Measurements from ENCODE around the gene CHRNB4. TPM values are rescaled to one million over a fixed set of nuclear protein-coding genes. Genes with fewer than 3 reads are reported as not detected.

CHRNB4 gene
- total and polyA plus RNA-seq, 9 donors: 0.12 to 1.0 (median 0.25) TPM; not detected in 5

DNA sequence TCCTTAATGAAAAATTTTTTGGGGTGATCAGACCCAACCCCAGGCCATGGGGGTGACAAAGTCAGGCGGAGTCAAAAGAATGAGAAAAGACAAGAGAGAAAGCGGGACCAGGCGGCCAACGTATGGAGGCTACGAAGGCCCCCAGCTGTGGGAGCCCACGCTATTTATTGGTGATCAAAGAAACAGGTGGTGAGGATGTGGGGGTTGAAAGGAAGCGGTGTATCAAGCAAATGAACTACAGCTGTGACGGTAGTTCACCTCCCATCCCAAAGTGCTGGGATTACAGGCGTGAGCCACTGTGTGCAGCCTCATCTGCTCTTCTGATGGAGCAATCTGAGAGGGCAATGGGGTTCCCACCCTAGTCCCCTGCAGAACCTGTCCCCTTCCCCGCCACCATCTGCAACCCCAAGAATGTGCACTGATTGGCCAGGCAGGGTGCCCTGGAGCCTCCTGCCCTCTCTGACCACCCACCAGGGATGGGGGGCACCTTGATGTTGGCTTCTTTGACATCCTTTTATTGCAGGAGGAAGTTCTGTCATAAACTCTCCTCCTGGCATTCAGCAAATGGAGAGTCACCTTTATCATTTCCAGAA, 19.1 kb downstream of the CHRNB4 start:
- Histone ChIP-seq H3K4me3 (no peak overlapping the region), H3K4me1 (ENCODE audit: insufficient read depth) (peaks cover 2% of the 10 kb centered on the region), H3K9me3 (no peaks in the 10 kb centered on the region), H3K27ac (no peak overlapping the region), H3K36me3 (no peaks in the 10 kb centered on the region), H3K27me3 (no peaks in the 10 kb centered on the region)
- intact Hi-C loops (cut with DNase I): loop anchor here in 2 of 4 donors (10.0 kb wide), 2 partner anchors 83 to 563 kb away; no protein-coding TSS in a partner anchor
- 75 to 77% (median 75%) methylated on average over 10 of the region's 10 CpGs for WGBS, 3 donors
- TF ChIP-seq EP300 (IDR thresholded peaks at IDR 0.05) (no peak), POLR2A (IDR thresholded peaks at IDR 0.05) (no peak)
- TF ChIP-seq, protein P1, sequence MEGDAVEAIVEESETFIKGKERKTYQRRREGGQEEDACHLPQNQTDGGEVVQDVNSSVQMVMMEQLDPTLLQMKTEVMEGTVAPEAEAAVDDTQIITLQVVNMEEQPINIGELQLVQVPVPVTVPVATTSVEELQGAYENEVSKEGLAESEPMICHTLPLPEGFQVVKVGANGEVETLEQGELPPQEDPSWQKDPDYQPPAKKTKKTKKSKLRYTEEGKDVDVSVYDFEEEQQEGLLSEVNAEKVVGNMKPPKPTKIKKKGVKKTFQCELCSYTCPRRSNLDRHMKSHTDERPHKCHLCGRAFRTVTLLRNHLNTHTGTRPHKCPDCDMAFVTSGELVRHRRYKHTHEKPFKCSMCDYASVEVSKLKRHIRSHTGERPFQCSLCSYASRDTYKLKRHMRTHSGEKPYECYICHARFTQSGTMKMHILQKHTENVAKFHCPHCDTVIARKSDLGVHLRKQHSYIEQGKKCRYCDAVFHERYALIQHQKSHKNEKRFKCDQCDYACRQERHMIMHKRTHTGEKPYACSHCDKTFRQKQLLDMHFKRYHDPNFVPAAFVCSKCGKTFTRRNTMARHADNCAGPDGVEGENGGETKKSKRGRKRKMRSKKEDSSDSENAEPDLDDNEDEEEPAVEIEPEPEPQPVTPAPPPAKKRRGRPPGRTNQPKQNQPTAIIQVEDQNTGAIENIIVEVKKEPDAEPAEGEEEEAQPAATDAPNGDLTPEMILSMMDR (IDR thresholded peaks at IDR 0.05): no peak
- DNase-seq: no peak

DNA sequence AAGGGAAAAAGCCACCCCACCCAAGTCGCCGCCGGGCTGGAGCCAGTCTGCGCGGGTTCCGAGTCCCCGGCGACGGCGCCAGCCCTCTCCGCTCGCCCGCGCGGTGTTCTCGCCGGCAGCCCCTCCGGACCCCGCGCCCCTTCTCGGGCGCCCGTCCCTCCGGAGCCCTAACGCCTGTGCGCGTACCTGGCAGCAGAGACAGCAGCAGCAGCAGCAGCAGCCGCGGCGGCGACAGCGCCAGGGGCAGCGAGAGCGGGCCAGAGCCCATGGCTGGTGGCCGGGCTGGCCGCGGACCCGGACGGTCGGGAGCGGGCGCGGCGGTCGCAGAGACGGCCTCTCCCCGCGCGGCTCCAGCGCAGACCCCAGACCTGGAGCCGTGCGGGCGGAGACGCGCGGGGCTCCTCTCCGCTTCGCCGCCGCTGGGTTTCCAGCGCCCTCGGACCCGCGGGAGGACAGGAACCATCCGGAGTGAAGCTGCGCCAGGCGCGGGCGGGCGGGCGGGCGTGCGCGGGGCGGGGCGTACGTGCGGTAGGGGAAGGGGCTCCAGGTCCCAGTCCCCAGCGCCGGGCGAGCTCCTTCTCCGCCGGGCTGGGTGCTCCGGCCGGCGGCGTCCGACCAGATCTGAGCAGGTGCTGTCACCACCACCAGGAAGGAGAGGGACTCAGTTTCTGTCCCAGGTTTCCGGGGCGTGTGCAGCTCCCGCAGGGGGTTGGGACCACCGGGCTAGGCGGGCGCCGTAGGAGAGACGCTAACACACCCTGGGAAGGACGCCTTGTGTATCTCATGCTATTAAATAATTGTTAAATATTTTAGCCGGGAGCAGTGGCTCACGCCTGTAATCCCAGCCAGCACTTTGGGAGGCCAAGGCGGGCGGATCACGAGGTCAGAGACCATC, 20.2 kb downstream of the CHRNB4 start, which contains the start of gene CHRNA3:
Gene CHRNA3 (minus strand): TSS at position 470 of the 895 bp plus-strand sequence. CDS start 202 bp downstream, at position 268.
- TF ChIP-seq POLR2A (IDR thresholded peaks at IDR 0.05) (no peak), EP300 (IDR thresholded peaks at IDR 0.05) (no peak)
- TF ChIP-seq, protein P1 (IDR thresholded peaks at IDR 0.05): no peak
- H3K9me3 ChIP-seq: no peaks in the 10 kb centered on the region
- intact Hi-C loops (cut with DNase I): loop anchor here in 2 of 4 donors (10.0 kb wide), 2 partner anchors 84 to 564 kb away; no protein-coding TSS in a partner anchor
- H3K36me3 ChIP-seq: no peaks in the 10 kb centered on the region
- H3K27ac ChIP-seq: no peak within 1 kb of the TSS
- WGBS, 3 donors: 2 to 6% (median 3%) methylated on average over 51 to 102 of the region's 102 CpGs
- H3K4me1 ChIP-seq (ENCODE audit: insufficient read depth): peaks cover 2% of the 10 kb centered on the region
- peak within 1 kb of the TSS; percentile 3 for H3K4me3 ChIP-seq
- no peak for DNase-seq
- no peaks in the 10 kb centered on the region for H3K27me3 ChIP-seq

DNA sequence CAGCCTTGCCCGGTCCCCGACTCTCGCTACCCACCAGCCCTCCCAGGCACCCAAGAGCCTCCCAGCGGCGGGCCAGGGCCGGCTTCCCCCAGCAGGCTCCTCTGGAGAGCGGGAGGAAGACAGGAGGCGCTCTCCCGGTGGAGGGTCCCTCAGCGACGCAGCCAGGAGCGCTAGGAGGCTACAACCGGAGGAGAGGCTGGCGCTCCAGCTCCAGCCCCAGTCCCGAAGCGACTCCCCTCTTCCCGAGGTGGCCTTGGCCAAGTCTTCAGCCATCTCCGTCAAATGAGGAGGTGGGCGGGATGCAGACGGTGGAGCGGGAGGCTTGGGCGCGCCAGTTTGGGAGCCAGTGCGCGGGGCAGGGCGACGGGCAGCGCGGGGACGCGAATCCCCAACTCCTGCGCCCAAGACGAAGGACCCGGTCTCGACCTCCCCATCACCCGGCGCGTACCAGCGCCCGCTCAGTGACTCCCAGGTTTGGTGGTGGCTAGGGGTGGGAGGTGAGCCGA, 20.9 kb downstream of the CHRNB4 start:
- intact Hi-C loops (cut with DNase I): loop anchor here in 2 of 4 donors (10.0 kb wide), 2 partner anchors 85 to 565 kb away; no protein-coding TSS in a partner anchor
- Histone ChIP-seq H3K27me3 (no peaks in the 10 kb centered on the region), H3K9me3 (no peaks in the 10 kb centered on the region), H3K36me3 (no peaks in the 10 kb centered on the region), H3K27ac (no peak overlapping the region), H3K4me1 (ENCODE audit: insufficient read depth) (peaks cover 2% of the 10 kb centered on the region), H3K4me3 (peak overlapping the region; percentile 3)
- 1 to 4% (median 2%) methylated on average over 6 to 41 of the region's 41 CpGs for WGBS, 3 donors
- no peak for TF ChIP-seq POLR2A (IDR thresholded peaks at IDR 0.05)
- TF ChIP-seq EP300 (IDR thresholded peaks at IDR 0.05): no peak
- peak in 1 of 5 donors; percentile 8 for DNase-seq

DNA sequence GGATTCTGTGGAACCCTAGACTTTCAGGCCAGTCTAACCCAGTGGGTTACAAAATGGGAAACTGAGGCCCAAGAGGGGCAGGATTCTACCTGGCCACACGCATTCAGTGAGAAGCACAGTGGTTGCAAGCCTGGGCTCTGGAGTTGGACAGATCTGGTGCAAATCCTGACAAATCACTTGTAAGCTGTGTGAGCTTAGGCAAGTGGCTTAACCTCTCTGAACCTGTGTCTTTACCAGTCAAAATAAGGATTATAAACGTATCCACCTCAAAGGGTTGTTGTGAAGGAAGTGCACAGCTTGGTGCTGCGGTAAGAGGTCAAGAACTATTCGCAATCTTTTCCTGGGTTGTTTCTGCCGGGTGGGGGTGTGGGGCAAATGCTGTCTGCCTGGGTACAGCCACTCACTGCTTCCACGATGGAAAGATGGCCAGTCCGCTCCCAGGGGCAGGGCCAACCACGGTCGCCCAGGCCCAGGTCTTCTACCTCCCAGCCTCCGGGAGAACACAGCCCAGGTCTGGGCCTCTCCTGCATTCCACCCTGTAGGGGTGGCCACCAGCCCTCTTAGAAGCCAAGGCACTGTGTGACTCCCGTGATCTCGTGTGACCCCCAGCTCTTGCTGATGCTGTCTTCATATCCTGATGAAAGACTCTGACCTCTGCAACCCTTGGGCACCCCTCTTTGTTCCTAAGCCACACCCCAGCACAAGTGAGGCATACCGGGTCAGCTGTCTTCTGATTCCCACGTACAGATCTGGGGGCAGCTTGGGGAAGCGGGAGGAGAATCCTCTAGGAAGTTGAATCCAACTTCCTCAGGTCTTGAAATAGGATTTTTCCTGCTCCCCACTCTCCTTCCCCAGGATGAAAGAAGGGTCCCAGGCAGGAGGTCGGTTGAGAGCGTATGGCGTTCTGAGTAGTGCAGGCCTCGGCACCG, 21.7 kb downstream of the CHRNB4 start:
- peak in 1 of 5 donors; percentile 5 for DNase-seq
- 41 to 51% (median 45%) methylated on average over 20 of the region's 20 CpGs for WGBS, 3 donors
- peaks cover 2% of the 10 kb centered on the region for H3K4me1 ChIP-seq (ENCODE audit: insufficient read depth)
- no peak overlapping the region for H3K4me3 ChIP-seq
- no peaks in the 10 kb centered on the region for H3K27me3 ChIP-seq
- H3K9me3 ChIP-seq: no peaks in the 10 kb centered on the region
- H3K36me3 ChIP-seq: no peaks in the 10 kb centered on the region
- TF ChIP-seq EP300 (IDR thresholded peaks at IDR 0.05) (no peak), POLR2A (IDR thresholded peaks at IDR 0.05) (no peak)
- TF ChIP-seq, protein P1 (IDR thresholded peaks at IDR 0.05): no peak
- intact Hi-C loops (cut with DNase I): loop anchor here in 3 of 4 donors (2.0 to 5.0 kb wide), 5 partner anchors 88 to 568 kb away; no protein-coding TSS in a partner anchor
- no peak overlapping the region for H3K27ac ChIP-seq
